ENCODE measurements around the gene ADAP1.

DNA sequence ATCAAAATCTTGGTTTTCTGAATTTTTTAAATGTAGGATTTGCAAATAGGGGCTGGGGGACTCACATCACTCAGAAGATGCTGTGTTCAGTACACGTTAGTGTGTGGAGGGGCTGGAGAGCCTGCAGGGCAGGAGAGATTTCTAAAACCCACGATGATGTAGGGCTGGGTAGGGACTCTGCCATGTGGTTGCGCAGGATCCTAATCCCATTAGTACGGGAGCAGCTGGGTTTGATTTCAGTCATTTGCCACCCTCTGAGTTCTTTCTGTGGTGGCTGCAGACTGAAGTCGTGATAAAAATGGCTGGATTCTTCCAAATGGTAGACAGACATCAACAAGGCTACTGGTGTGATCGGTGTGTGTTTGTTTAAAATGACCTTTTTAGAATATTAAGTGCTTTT is 92.3 kb downstream of the ADAP1 start:
- TF ChIP-seq POLR2A (IDR thresholded peaks at IDR 0.05), result no peak
- TF ChIP-seq, protein P1, sequence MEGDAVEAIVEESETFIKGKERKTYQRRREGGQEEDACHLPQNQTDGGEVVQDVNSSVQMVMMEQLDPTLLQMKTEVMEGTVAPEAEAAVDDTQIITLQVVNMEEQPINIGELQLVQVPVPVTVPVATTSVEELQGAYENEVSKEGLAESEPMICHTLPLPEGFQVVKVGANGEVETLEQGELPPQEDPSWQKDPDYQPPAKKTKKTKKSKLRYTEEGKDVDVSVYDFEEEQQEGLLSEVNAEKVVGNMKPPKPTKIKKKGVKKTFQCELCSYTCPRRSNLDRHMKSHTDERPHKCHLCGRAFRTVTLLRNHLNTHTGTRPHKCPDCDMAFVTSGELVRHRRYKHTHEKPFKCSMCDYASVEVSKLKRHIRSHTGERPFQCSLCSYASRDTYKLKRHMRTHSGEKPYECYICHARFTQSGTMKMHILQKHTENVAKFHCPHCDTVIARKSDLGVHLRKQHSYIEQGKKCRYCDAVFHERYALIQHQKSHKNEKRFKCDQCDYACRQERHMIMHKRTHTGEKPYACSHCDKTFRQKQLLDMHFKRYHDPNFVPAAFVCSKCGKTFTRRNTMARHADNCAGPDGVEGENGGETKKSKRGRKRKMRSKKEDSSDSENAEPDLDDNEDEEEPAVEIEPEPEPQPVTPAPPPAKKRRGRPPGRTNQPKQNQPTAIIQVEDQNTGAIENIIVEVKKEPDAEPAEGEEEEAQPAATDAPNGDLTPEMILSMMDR (IDR thresholded peaks at IDR 0.05), result no peak

All from heart left ventricle (tissue), 13 donors.